Kidney epithelial cell (primary cell): ENCODE results near the gene MARVELD3. TPM values are rescaled to one million over a fixed set of nuclear protein-coding genes. Genes with fewer than 3 reads are reported as not detected.
"Not testable (repeated sequence)": the region's sequence is repeated elsewhere in the genome, so short reads cannot be mapped to it uniquely, and the experiment has no call there.

ENCODE experiments used
- DNase-seq: peaks from one replicate; pipeline ENCODE4 v3.0.0-alpha.2; 2010; ENCODE audit warnings: low read depth
- H3K27me3 ChIP-seq: 2 replicates; pipeline ENCODE4 v1.6.0; 2011; ENCODE audit warnings: low read length; ENCODE audit not compliant: control insufficient read depth, insufficient read depth
- H3K36me3 ChIP-seq: 2 replicates; pipeline ENCODE4 v1.5.1; 2011; ENCODE audit warnings: low read length; ENCODE audit not compliant: control insufficient read depth, insufficient read depth
- H3K4me3 ChIP-seq: 2 replicates; pipeline ENCODE4 v1.5.1; 2011; ENCODE audit warnings: low read depth, mild to moderate bottlenecking, control low read depth, low read length
- total RNA-seq: library from RNA; depleted of rRNA; stranded (reverse); fragments of >200 nt; gene quantifications from 2 replicates; pipeline ENCODE4 v1.2.3, GENCODE V29; 2015
- TF ChIP-seq, protein P1 (sequence below): IDR thresholded peaks from 2 replicates; pipeline ENCODE4 v1.5.1; 2011; ENCODE audit warnings: mild to moderate bottlenecking, moderate library complexity, low read length, control low read depth, inconsistent platforms; ENCODE audit not compliant: insufficient read depth, poor library complexity, severe bottlenecking

Gene MARVELD3
- total RNA-seq, 1 donor from 2014 or later: 15.7 TPM

DNA sequence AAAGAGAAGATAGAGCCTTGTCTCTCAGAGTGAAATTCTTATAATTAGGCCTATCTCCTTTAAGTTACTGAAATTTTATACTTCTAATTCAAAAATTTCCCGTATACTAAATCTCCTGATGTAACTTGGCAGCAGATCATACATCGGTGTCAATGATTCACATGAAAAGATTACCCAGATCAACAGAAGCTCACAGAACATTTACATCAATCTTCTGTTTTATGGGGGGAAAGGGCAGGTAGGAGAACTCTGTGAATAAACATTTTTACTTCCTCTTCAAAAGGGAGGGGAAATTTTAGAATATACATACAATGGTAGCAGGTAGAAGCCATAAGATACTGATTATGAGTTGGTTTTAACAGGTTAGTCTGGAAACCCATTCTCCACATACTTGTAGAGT, 55.4 kb downstream of the MARVELD3 start:
- Histone ChIP-seq H3K36me3 (no peaks in the 10 kb centered on the region), H3K27me3 (no peaks in the 10 kb centered on the region), H3K4me3 (no peak overlapping the region)
- TF ChIP-seq, protein P1, sequence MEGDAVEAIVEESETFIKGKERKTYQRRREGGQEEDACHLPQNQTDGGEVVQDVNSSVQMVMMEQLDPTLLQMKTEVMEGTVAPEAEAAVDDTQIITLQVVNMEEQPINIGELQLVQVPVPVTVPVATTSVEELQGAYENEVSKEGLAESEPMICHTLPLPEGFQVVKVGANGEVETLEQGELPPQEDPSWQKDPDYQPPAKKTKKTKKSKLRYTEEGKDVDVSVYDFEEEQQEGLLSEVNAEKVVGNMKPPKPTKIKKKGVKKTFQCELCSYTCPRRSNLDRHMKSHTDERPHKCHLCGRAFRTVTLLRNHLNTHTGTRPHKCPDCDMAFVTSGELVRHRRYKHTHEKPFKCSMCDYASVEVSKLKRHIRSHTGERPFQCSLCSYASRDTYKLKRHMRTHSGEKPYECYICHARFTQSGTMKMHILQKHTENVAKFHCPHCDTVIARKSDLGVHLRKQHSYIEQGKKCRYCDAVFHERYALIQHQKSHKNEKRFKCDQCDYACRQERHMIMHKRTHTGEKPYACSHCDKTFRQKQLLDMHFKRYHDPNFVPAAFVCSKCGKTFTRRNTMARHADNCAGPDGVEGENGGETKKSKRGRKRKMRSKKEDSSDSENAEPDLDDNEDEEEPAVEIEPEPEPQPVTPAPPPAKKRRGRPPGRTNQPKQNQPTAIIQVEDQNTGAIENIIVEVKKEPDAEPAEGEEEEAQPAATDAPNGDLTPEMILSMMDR: no peak
- no peak for DNase-seq

DNA sequence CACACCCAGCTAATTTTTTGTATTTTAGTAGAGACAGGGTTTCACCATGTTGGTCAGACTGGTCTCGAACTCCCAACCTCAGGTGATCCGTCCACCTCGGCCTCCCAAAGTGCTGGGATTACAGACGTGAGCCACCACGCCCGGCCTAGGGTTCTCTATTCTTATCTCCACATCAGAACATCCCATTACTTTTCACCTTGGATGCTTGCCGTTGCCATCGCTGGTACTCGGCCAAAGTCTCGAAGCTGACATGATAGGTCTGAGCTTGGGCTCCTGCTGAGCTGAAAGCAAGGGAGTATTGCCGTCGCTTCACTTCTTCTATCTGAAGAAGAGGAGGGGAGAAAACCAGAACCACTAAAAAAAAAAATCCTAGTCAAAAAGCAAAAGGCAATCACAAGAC, 58.3 kb downstream of the MARVELD3 start:
- not testable (repeated sequence) for H3K27me3 ChIP-seq, H3K4me3 ChIP-seq, DNase-seq, H3K36me3 ChIP-seq

Other genes starting within 250 kb of the MARVELD3 start
- gene TLE7, start 184.1 kb upstream of the MARVELD3 start, total RNA-seq: not detected in 2 replicates
- 8.0 and 10.1 TPM in 2 replicates for gene ZNF23, start 163.9 kb upstream of the MARVELD3 start, total RNA-seq
- gene ZNF19, start 136.9 kb upstream of the MARVELD3 start, total RNA-seq: 3.6 and 5.1 TPM in 2 replicates
- not detected in 2 replicates for gene CHST4, start 99.8 kb upstream of the MARVELD3 start, total RNA-seq
- gene TAT, start 49.1 kb upstream of the MARVELD3 start, total RNA-seq: 0.07 TPM in 1 of 2 replicates, not detected in the other
- 7.1 and 7.3 TPM in 2 replicates for gene PHLPP2, start 98.5 kb downstream of the MARVELD3 start, total RNA-seq
- gene AP1G1, start 182.7 kb downstream of the MARVELD3 start, total RNA-seq: 56.0 and 57.6 TPM in 2 replicates
- 25.7 and 25.9 TPM in 2 replicates for gene ATXN1L, start 219.8 kb downstream of the MARVELD3 start, total RNA-seq